GM21528 (cell line): Measurements from ENCODE around the gene AVPI1.
"Not testable (repeated sequence)": the region's sequence is repeated elsewhere in the genome, so short reads cannot be mapped to it uniquely, and the experiment has no call there.

ENCODE experiments used
- ATAC-seq: cut with Tn5 transposase; IDR thresholded peaks from one replicate; pipeline ENCODE4 v1.9.1; 2021; ENCODE audit warnings: mild to moderate bottlenecking, moderate library complexity; ENCODE audit not compliant: unreplicated experiment, low FRiP score

The AVPI1 gene

DNA sequence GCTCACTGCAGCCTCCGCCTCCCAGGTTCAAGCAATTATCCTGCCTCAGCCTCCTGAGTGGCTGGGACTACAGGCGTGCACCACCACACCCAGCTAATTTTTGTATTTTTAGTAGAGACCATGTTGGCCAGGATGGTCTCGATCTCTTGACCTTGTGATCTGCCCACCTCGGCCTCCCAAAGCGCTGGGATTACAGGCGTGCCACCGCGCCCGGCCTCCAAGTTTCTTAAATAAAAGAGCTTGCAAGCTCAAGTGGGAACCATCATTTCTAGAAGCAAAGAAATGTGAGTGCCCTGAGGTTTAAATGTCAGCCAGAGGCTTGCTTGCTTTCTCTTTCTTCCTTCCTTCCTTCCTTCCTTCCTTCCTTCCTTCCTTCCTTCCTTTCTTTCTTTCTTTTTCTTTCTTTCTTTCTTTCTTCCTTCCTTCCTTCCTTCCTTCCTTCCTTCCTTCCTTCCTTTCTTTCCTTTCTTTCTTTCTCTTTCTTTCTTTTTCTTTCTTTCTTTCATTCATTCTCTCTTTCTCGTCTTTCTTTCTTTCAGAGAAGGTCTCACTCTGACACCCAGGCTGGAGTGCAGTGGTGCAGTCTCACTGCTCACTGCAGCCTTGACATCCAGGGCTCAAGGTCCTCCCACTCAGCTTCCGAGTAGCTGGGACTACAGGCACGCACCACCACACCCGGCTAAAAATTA is 44.4 kb downstream of the AVPI1 start:
- ATAC-seq, result not testable (repeated sequence)

DNA sequence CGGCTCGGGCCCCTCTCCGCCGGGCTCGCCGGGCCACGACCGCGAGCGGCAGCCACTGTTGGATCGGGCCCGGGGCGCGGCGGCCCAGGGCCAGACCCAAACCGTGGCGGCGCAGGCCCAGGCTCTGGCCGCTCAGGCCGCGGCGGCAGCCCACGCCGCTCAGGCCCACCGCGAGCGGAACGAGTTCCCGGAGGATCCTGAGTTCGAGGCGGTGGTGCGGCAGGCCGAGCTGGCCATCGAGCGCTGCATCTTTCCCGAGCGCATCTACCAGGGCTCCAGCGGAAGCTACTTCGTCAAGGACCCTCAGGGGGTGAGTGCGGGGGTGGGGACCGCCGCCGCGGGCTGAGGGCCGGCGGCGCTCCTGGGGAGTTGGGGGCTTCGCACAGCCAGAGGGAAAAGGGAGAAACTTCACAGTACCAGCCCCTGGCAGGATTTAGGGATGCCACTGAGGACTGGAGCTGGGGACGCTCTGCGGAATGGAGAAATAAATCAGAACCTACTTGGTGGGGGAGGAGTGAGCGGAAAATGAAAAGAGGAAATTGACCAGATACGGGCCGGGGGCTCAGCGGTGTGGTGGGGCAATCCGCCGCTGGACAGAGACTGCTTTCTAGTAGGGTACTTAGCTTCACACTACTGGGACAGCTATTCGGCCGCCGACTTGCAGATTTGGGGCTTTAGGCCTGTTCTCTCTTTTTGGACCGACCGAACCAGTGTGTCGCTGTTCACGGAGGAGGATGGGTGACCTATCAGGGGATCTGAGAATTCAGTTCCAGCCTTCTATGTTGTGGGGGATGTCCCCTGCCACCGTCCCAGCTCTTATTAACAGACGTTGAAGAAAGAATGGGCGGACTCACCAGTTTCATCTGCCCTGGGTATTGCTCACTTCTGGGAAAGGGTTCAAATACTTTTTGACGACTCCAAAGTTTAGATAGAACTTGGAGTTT is 45.9 kb downstream of the AVPI1 start:
- peak; percentile 25 for ATAC-seq

DNA sequence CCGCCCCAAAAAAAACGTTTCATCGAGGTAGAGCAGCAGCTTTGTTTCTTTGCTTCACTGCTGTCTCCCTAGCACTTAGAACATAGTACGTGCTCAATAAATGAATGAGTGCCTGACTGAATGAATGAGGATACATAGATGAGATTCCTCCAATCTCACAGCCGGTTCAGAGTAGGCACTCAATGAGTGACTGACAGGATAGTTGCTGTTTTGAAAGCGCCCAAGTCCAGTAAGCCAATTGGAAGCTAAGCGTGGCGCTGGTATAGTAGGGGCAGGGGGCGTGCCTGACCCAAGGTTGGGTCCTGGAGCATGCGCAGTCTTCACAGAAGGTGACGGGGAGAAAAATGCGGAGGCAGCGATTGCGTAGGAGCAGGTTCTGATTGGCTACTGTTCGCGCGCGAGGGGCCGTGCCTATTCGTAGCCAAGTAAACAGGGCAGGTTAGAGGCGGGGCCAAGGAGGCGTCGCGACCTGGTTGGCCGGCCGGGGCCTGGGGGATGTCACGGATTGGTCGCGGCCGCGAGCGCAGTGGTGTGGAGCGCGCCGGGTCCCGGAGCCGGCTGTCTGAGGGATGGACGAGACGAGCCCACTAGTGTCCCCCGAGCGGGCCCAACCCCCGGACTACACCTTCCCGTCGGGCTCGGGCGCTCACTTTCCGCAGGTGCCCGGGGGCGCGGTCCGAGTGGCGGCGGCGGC is 46.7 kb downstream of the AVPI1 start, which contains the start of gene PI4K2A:
TSS of gene PI4K2A (plus strand) at position 498 of the 694 bp plus-strand sequence. CDS start at position 570, 72 bp downstream.
- peak; percentile 96 for ATAC-seq

DNA sequence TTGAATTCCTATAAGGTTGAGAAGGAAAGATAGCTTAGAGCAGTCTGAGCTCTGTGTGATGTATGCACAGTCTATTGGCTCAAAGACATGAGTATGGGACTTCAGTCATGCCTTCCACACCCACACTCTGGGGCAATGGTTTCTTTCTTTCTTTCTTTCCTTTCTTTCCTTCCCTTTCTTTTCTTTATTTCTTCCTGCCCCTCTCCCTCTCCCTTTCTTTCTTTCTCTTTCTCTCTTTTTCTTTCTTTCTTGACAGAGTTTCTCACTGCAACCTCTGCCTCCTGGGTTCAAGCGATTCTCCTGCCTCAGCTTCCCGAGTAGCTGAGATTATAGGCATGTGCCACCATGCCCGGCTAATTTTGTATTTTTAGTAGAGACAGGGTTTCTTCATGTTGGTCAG is 48.0 kb downstream of the AVPI1 start:
- not testable (repeated sequence) for ATAC-seq

DNA sequence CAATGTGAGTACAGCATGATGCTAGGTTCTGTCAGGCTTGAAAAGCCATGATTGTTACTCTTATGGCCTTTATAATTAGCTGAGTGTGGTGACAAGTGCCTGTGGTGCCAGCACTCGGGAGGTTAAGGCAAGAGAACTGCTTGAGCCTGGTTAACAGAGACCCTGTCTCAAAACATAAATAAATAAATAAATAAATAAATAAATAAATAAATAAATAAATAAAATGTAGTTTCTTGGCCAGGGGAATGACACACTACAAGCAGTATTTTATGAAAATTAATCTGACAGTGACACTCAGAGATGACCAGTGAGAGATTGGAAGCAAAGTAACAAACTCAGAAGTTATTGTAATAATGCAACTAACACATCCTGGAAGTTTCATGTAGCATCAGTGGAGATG is 51.5 kb downstream of the AVPI1 start:
- no peak for ATAC-seq

DNA sequence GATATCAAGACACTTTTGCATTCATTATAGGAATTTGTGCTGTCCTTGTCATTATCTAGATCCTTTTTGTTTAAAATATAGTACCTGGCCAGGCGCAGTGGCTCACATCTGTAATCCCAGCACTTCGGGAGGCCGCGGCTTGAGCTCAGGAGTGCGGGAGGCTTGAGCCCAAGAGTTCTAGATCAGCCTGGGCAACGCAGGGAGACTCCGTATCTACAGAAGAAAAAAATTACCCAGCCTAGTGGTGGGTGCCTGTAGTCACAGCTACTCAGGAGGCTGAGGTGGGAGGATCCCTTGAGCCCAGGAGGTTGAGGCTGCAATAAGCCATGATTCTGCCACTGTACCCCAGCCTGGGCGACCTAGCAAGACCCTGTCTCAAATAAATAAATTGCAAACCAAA is 53.1 kb downstream of the AVPI1 start:
- ATAC-seq, result no peak

DNA sequence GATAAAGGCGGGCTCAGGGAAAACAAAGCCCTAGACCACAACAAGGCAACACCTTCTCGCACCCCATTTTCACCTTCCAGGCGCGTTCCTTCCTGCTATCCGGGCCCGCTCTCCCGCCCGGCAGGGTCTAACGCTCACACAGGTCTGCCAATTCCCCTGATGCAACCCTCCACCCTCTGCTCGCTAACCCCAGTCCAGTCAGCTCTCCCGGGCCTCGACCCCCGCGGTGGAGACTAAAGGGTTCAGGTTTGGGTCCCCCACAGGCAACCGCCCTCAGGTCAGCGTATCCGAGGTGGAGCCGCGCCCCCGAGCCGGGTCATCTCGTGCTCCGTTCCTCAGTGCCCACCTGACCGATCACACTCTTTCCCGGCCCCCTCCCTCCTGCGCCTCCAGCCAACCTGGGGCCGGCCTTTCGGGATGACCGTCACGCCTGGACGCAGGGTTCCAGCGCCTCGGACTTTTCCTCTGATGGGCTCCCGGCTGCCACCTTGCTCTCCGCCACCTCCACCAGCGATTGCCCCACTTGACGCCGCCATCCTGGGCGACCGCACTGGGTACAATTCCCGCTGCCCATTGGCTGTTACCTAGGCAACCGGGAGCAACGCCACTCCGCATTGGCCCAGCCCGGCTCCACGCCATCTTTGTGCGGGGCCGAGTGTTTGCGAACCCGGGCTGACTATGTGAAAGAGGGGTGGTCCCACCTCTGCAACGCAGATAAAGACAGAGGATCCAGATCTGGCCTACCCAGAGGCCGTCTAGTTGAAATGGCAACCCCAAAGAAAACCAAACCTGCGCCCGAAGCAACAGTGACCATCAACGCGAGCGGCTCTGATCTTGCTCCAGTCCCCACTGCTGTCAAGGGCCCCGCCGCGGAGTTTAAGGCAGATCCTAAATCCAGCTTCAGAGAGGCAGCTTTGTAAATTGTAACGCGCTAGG is 53.8 kb downstream of the AVPI1 start, which contains the start of gene MORN4:
TSS of gene MORN4 (minus strand) at position 552 of the 936 bp plus-strand sequence. CDS start 13,847 bp downstream, outside the sequence.
- peak; percentile 97 for ATAC-seq

DNA sequence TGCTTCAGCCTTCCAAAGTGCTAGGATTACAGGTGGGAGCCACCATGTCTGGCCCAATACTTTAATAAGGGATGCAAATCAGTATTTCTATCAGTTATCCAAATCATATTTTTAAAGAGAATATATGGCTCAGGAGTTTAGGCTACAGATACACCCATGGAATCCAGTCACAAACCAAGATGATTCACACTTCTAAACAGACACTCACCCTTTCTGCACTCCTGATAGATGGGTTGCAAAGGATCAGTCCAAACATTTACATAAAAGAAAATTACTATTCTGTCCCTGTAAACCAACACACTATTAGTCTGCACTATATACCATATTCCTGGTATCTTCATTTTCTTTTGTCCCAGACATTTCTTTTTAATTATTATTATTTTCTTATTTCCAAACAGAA is 55.9 kb downstream of the AVPI1 start:
- ATAC-seq, result no peak

DNA sequence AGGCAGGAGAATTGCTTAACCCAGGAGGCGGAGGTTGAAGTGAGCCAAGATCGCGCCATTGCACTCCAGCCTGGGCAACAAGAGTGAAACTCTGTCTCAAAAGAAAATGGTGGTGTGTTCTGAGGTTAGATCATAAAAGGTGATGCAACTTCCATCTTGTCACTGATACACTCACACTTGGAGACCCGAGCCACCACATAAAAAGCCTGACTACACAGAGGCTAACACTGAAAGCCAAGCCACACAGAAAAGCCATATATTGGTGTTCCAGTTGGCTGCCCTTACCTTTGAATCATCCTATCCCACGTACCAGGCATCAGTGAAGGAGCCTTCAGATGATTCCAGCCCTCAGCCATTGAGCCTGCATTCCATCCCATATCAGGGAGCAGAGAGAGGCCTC is 57.8 kb downstream of the AVPI1 start:
- no peak for ATAC-seq

DNA sequence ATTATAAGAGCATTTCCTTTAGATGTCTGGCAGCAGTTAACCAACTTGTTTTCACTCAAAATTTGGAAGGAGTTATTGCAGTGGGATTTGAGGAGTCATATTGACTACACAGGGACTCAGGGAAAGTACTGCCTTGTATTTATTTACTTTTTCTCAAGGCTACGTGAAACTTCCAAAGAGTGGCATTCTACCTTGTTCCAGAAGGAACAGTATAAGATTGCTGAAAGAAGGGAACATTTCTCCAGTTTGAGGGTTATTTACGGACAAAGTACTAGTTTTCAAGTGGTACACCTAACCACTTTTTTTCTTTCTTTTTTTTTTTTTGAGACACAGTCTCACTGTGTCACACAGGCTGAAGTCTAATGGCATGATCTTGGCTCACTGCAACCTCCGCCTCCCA is 58.8 kb downstream of the AVPI1 start:
- ATAC-seq, result no peak

DNA sequence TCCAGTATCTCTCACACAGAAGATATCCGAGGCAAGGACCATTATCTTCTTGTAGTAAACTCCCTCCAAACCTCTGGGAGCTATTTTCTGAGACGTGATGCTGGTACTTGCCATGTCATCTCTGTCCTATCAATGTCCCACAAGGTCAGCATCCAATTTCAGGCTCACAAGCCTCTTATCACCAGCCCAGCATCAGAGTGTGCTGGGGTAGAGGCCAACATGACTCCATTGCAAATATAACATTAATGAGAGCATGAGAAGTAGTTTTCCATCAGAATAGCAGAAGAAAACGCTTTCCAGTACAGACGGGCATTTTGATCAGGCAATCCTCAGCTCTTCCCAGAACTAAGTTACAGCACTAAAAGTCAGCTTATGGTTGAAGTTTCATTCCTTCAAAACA is 59.3 kb downstream of the AVPI1 start:
- no peak for ATAC-seq
